HCT116 (cell line): ENCODE data around the gene MRTFB. TPM values are rescaled to one million over a fixed set of nuclear protein-coding genes. Genes with fewer than 3 reads are reported as not detected.

ENCODE experiments used
- ATAC-seq: fragments of 200-7000 bp; cut with Tn5 transposase; 2 replicates; pipeline ENCODE4 v1.9.1; 2020; ENCODE audit warnings: mild to moderate bottlenecking, moderate library complexity
- BruUV-seq: library from RNA; stranded (reverse); fragments of 400-500 nt; replicated peaks from 2 replicates; lab custom pipeline; 2021; lab: Mats Ljungman, UMichigan
- CTCF ChIA-PET: fragments of 300-600 bp; sonication (Branson Sonifier 250); formaldehyde crosslinking; loops from one replicate; lab custom pipeline; 2021; ENCODE audit warnings: antibody characterized with exemption; lab: Charles Lee
- POLR2A ChIA-PET: fragments of 300-600, 350-600 bp; sonication (Branson Sonifier 250); formaldehyde crosslinking; loops from one replicate; lab custom pipeline; 2021; ENCODE audit warnings: antibody characterized with exemption; lab: Charles Lee
- RAD21 ChIA-PET, 2 experiments: fragments of 300-600 bp; sonication (Branson Sonifier 250); formaldehyde crosslinking; loops; one replicate each; lab custom pipeline; 2023; ENCODE audit warnings: low total read pairs in 2 of 2; ENCODE audit not compliant: uncharacterized antibody in 2 of 2, unreplicated experiment in 2 of 2, low non-redundant PET in 1 of 2; lab: Charles Lee
- DNase-seq: peaks from one replicate; pipeline ENCODE4 v3.0.0-alpha.2; 2010; ENCODE audit warnings: low read depth, low spot score
- H2AFZ ChIP-seq: fragments of 200-600 bp; shearing (Covaris generic), sonication (generic); 2 replicates; pipeline ENCODE4 v1.6.1; 2017; ENCODE audit warnings: low read depth, mixed run types, mixed read lengths, antibody characterized with exemption, low read length; ENCODE audit not compliant: poor library complexity, severe bottlenecking
- H3K27ac ChIP-seq: 2 replicates; pipeline ENCODE4 v1.5.1; 2012; ENCODE audit warnings: low read depth, low read length
- H3K27me3 ChIP-seq: fragments of 200-600 bp; sonication (generic); 2 replicates; pipeline ENCODE4 v1.6.1; 2016; ENCODE audit warnings: mixed run types, low read length, mixed read lengths; ENCODE audit not compliant: insufficient read depth
- H3K36me3 ChIP-seq, 2 experiments: fragments of 200-500 bp in 1 of 2; fragments of 200-600 bp in 1 of 2; sonication (Bioruptor generic) in 1 of 2; sonication (generic) in 1 of 2; 2 replicates each; pipeline versions ENCODE4 v1.5.1 to v1.6.1; 2014 to 2016; ENCODE audit warnings: low read length in 2 of 2, inconsistent platforms in 1 of 2, mixed read lengths in 1 of 2, mixed run types in 1 of 2; ENCODE audit not compliant: insufficient read depth in 2 of 2, control insufficient read depth in 1 of 2
- H3K4me1 ChIP-seq, 2 experiments: fragments of 200-600 bp in 1 of 2; sonication (generic) in 1 of 2; 2 replicates each; pipeline versions ENCODE4 v1.5.1 to v1.6.1; 2012 to 2017; ENCODE audit warnings: low read length in 2 of 2, inconsistent platforms in 1 of 2, mild to moderate bottlenecking in 1 of 2, mixed read lengths in 1 of 2, mixed run types in 1 of 2, moderate library complexity in 1 of 2; ENCODE audit not compliant: insufficient read depth in 2 of 2, control insufficient read depth in 1 of 2
- H3K4me2 ChIP-seq: fragments of 200-600 bp; sonication (generic); 2 replicates; pipeline ENCODE4 v1.6.1; 2017; ENCODE audit warnings: mixed run types, low read length, mixed read lengths
- H3K4me3 ChIP-seq, 2 experiments: fragments of 200-600 bp in 1 of 2; sonication (generic) in 1 of 2; replicated peaks in 1 of 2; 2 replicates each; pipeline ENCODE4 v1.5.1; 2011 to 2016; ENCODE audit warnings: low read length in 2 of 2, control low read depth in 1 of 2, low read depth in 1 of 2, mild to moderate bottlenecking in 1 of 2, mixed read lengths in 1 of 2, mixed run types in 1 of 2
- H3K79me2 ChIP-seq: fragments of 200-600 bp; sonication (generic); 2 replicates; pipeline ENCODE4 v1.6.1; 2017; ENCODE audit warnings: mild to moderate bottlenecking, mixed run types, low read length, moderate library complexity, mixed read lengths; ENCODE audit not compliant: insufficient read depth
- H3K9ac ChIP-seq: fragments of 200-600 bp; sonication (generic); 2 replicates; pipeline ENCODE4 v1.6.1; 2016; ENCODE audit warnings: low read length, mixed read lengths
- H3K9me2 ChIP-seq: fragments of 200-600 bp; sonication (generic), shearing (Covaris generic); 2 replicates; pipeline ENCODE4 v1.6.1; 2017; ENCODE audit warnings: mixed run types, mild to moderate bottlenecking, moderate library complexity; ENCODE audit not compliant: insufficient read depth
- H3K9me3 ChIP-seq, 2 experiments: fragments of 200-500 bp in 1 of 2; fragments of 200-600 bp in 1 of 2; sonication (Bioruptor generic) in 1 of 2; sonication (generic) in 1 of 2; 2 replicates each; pipeline ENCODE4 v1.6.1; 2014 to 2017; ENCODE audit warnings: low read length in 2 of 2, mixed read lengths in 2 of 2, inconsistent platforms in 1 of 2, low read depth in 1 of 2, mild to moderate bottlenecking in 1 of 2, mixed run types in 1 of 2, moderate library complexity in 1 of 2; ENCODE audit not compliant: control insufficient read depth in 1 of 2, insufficient read depth in 1 of 2
- H4K20me1 ChIP-seq: fragments of 200-600 bp; sonication (generic), shearing (Covaris generic); 2 replicates; pipeline ENCODE4 v1.6.1; 2017; ENCODE audit warnings: mixed run types, mild to moderate bottlenecking, moderate library complexity; ENCODE audit not compliant: insufficient read depth
- CBX3 ChIP-seq: IDR thresholded peaks from 2 replicates; pipeline ENCODE4 v1.6.1; 2012; ENCODE audit warnings: low read depth
- CEBPB ChIP-seq: IDR thresholded peaks from 2 replicates; pipeline ENCODE4 v1.6.1; 2012; ENCODE audit warnings: low read depth
- ELF1 ChIP-seq: IDR thresholded peaks from 2 replicates; pipeline ENCODE4 v1.6.1; 2012; ENCODE audit warnings: low read depth, borderline replicate concordance
- EZH2 ChIP-seq: fragments of 200-600 bp; sonication (generic); IDR thresholded peaks from 2 replicates; pipeline ENCODE4 v1.6.1; 2017; ENCODE audit warnings: antibody characterized with exemption, mixed run types
- FOSL1 ChIP-seq: IDR thresholded peaks from 2 replicates; pipeline ENCODE4 v1.6.1; 2012; ENCODE audit warnings: low read depth
- POLR2A ChIP-seq: IDR thresholded peaks from 2 replicates; pipeline ENCODE4 v1.7.0; 2011; ENCODE audit warnings: borderline replicate concordance; ENCODE audit not compliant: insufficient read depth, insufficient read length; ENCODE audit errors: extremely low read depth
- POLR2AphosphoS5 ChIP-seq: IDR thresholded peaks from 2 replicates; pipeline ENCODE4 v1.6.1; 2011; ENCODE audit warnings: mild to moderate bottlenecking, low read depth, low read length, moderate library complexity
- RAD21 ChIP-seq: IDR thresholded peaks from 2 replicates; pipeline ENCODE4 v1.6.1; 2012; ENCODE audit warnings: low read depth, mild to moderate bottlenecking
- SP1 ChIP-seq: IDR thresholded peaks from 2 replicates; pipeline ENCODE4 v1.6.1; 2012; ENCODE audit warnings: low read depth
- SRF ChIP-seq: IDR thresholded peaks from 2 replicates; pipeline ENCODE4 v1.6.1; 2012; ENCODE audit warnings: low read depth
- TCF7L2 ChIP-seq: IDR thresholded peaks from 2 replicates; pipeline ENCODE4 v1.7.0; 2011; ENCODE audit warnings: borderline replicate concordance, inconsistent platforms; ENCODE audit not compliant: insufficient read depth, insufficient read length; ENCODE audit errors: extremely low read depth
- ZFX ChIP-seq: fragments of 450-650 bp; IDR thresholded peaks from 2 replicates; pipeline ENCODE4 v1.6.1; 2017
- ZNF274 ChIP-seq: fragments of 200-500 bp; sonication (Bioruptor generic); IDR thresholded peaks from 2 replicates; pipeline ENCODE4 v1.6.1; 2014; ENCODE audit warnings: mild to moderate bottlenecking, low read depth, low read length, inconsistent platforms
- intact Hi-C: fragments of 100-400 bp; cut with micrococcal nuclease; formaldehyde crosslinking; loops from 2 replicates; pipeline ENCODE4 v1.10.0; 2022
- total RNA-seq: library from RNA; stranded (reverse); gene quantifications from one replicate; pipeline ENCODE4 v1.2.1, GENCODE V29; 2021; ENCODE audit not compliant: unreplicated experiment
- TF ChIP-seq, protein P1 (sequence below), 3 experiments: fragments of 200-600 bp in 1 of 3; sonication (generic) in 1 of 3; IDR thresholded peaks in 2 of 3; conservative IDR thresholded peaks in 1 of 3; 2 replicates each; pipeline ENCODE4 v1.5.1; 2012 to 2017; ENCODE audit warnings: low read depth in 2 of 3, low read length in 2 of 3, antibody characterized with exemption in 1 of 3, borderline replicate concordance in 1 of 3, control low read depth in 1 of 3, mild to moderate bottlenecking in 1 of 3, mixed read lengths in 1 of 3, mixed run types in 1 of 3, moderate library complexity in 1 of 3; ENCODE audit not compliant: insufficient read depth in 1 of 3
- TF ChIP-seq, protein P2 (sequence below): IDR thresholded peaks from 2 replicates; pipeline ENCODE4 v1.6.1; 2012
- TF ChIP-seq, protein P3 (sequence below): IDR thresholded peaks from 2 replicates; pipeline ENCODE4 v1.6.1; 2012
- TF ChIP-seq, protein P4 (sequence below): IDR thresholded peaks from 2 replicates; pipeline ENCODE4 v1.6.1; 2011; ENCODE audit warnings: mild to moderate bottlenecking, low read length, moderate library complexity; ENCODE audit not compliant: insufficient replicate concordance; ENCODE audit errors: extremely low read depth
- TF ChIP-seq, protein P5 (sequence below): IDR thresholded peaks from 2 replicates; pipeline ENCODE4 v1.6.1; 2012; ENCODE audit warnings: low read depth

MRTFB gene
- total RNA-seq, 1 experiment from 2014 or later: 39.0 TPM

DNA sequence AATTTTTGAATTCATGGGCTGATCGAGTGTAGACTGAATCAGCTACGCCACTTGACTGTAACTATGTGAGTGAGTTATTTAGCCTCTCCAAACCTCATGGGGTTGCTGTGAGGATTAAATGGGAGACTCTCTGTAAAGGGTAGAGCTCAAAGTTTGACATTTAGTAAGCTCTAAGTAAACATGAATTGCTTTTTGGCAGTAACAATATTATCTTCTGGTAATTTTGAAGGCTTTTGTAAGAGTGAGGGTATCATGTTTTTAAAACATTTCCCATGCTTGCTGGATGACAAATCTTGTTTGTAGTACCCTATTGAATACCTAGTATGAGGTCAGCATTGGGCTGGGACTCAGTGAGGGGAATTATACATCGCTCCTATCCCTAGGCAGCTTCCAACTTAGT, 35.3 kb downstream of the MRTFB start (continued):
- TF ChIP-seq, protein P1, sequence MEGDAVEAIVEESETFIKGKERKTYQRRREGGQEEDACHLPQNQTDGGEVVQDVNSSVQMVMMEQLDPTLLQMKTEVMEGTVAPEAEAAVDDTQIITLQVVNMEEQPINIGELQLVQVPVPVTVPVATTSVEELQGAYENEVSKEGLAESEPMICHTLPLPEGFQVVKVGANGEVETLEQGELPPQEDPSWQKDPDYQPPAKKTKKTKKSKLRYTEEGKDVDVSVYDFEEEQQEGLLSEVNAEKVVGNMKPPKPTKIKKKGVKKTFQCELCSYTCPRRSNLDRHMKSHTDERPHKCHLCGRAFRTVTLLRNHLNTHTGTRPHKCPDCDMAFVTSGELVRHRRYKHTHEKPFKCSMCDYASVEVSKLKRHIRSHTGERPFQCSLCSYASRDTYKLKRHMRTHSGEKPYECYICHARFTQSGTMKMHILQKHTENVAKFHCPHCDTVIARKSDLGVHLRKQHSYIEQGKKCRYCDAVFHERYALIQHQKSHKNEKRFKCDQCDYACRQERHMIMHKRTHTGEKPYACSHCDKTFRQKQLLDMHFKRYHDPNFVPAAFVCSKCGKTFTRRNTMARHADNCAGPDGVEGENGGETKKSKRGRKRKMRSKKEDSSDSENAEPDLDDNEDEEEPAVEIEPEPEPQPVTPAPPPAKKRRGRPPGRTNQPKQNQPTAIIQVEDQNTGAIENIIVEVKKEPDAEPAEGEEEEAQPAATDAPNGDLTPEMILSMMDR (IDR thresholded peaks at IDR 0.05 in 2 of 3, conservative IDR thresholded peaks at IDR 0.05 in 1 of 3; ENCODE audit: borderline replicate concordance in 1 of 3, insufficient read depth in 1 of 3, low read depth in 2 of 3, low read length in 2 of 3): no peak
- TF ChIP-seq CEBPB (no peak), SRF (no peak), ZFX (no peak), ZNF274 (no peak)
- TF ChIP-seq, protein P2, sequence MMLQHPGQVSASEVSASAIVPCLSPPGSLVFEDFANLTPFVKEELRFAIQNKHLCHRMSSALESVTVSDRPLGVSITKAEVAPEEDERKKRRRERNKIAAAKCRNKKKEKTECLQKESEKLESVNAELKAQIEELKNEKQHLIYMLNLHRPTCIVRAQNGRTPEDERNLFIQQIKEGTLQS: no peak

DNA sequence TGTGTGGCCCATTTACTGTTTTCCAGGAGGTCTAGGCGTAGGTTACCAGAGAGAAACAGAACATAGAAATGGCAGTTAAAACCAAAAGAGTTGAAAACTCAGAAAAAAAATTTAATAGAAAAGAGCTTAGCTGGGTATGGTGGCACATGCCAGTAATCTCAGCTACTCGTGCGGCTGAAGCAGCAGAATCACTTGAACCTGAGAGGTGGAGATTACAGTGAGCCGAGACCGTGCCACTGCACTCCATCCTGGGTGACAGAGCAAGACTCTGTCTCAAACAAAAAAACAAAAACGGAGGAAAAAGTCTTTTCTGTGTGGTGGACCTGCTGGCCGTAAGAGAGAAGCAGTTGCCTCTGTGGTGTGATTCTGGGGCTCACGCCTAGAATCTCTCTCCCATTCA, 35.8 kb downstream of the MRTFB start:
- no TSS peak for BruUV-seq
- Histone ChIP-seq H3K79me2 (peaks cover 74% of the 10 kb centered on the region), H3K27me3 (no peaks in the 10 kb centered on the region), H3K4me1 (peaks cover 22% of the 10 kb centered on the region in 2 experiments), H3K4me3 (no peak overlapping the region), H3K36me3 (no peaks in the 10 kb centered on the region), H3K9ac (no peak overlapping the region), H2AFZ (no peak overlapping the region), H3K4me2 (no peak overlapping the region), H3K9me3 (no peaks in the 10 kb centered on the region), H4K20me1 (no peaks in the 10 kb centered on the region), H3K27ac (no peak overlapping the region), H3K9me2 (no peaks in the 10 kb centered on the region)
- intact Hi-C loops: no loop called here
- POLR2A ChIA-PET: no interaction called here
- CTCF ChIA-PET: no interaction called here
- DNase-seq (no peak), ATAC-seq (no peak)
- RAD21 ChIA-PET: no interaction called here
- TF ChIP-seq, protein P2: no peak
- TF ChIP-seq SP1 (no peak), ZNF274 (no peak), SRF (no peak), RAD21 (no peak), ELF1 (no peak), ZFX (no peak), POLR2A (no peak), TCF7L2 (no peak), FOSL1 (no peak), EZH2 (no peak), POLR2AphosphoS5 (no peak), CBX3 (no peak)
- TF ChIP-seq, protein P3, sequence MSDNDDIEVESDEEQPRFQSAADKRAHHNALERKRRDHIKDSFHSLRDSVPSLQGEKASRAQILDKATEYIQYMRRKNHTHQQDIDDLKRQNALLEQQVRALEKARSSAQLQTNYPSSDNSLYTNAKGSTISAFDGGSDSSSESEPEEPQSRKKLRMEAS: no peak
- TF ChIP-seq, protein P4, sequence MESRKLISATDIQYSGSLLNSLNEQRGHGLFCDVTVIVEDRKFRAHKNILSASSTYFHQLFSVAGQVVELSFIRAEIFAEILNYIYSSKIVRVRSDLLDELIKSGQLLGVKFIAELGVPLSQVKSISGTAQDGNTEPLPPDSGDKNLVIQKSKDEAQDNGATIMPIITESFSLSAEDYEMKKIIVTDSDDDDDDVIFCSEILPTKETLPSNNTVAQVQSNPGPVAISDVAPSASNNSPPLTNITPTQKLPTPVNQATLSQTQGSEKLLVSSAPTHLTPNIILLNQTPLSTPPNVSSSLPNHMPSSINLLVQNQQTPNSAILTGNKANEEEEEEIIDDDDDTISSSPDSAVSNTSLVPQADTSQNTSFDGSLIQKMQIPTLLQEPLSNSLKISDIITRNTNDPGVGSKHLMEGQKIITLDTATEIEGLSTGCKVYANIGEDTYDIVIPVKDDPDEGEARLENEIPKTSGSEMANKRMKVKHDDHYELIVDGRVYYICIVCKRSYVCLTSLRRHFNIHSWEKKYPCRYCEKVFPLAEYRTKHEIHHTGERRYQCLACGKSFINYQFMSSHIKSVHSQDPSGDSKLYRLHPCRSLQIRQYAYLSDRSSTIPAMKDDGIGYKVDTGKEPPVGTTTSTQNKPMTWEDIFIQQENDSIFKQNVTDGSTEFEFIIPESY: no peak
- TF ChIP-seq, protein P5, sequence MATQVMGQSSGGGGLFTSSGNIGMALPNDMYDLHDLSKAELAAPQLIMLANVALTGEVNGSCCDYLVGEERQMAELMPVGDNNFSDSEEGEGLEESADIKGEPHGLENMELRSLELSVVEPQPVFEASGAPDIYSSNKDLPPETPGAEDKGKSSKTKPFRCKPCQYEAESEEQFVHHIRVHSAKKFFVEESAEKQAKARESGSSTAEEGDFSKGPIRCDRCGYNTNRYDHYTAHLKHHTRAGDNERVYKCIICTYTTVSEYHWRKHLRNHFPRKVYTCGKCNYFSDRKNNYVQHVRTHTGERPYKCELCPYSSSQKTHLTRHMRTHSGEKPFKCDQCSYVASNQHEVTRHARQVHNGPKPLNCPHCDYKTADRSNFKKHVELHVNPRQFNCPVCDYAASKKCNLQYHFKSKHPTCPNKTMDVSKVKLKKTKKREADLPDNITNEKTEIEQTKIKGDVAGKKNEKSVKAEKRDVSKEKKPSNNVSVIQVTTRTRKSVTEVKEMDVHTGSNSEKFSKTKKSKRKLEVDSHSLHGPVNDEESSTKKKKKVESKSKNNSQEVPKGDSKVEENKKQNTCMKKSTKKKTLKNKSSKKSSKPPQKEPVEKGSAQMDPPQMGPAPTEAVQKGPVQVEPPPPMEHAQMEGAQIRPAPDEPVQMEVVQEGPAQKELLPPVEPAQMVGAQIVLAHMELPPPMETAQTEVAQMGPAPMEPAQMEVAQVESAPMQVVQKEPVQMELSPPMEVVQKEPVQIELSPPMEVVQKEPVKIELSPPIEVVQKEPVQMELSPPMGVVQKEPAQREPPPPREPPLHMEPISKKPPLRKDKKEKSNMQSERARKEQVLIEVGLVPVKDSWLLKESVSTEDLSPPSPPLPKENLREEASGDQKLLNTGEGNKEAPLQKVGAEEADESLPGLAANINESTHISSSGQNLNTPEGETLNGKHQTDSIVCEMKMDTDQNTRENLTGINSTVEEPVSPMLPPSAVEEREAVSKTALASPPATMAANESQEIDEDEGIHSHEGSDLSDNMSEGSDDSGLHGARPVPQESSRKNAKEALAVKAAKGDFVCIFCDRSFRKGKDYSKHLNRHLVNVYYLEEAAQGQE: no peak
